ENCODE data around the gene DUSP10.

DUSP10 gene

GRCh38 chr1:221714227-221715152 is 27.4 kb downstream of the DUSP10 start:
- no peak for DNase-seq (ENCODE audit: low read depth, low spot score)

- DNase-seq (ENCODE audit: low read depth, low spot score) = no peak
Observed at GRCh38 chr1:221712776-221713431, 29.0 kb downstream of the DUSP10 start.

GRCh38 chr1:221712198-221712684 is 29.6 kb downstream of the DUSP10 start:
- DNase-seq (ENCODE audit: low read depth, low spot score) = no peak

- no peak for DNase-seq (ENCODE audit: low read depth, low spot score)
Observed at GRCh38 chr1:221711656-221712055, 30.2 kb downstream of the DUSP10 start.

- DNase-seq (ENCODE audit: low read depth, low spot score) = no peak
Observed at GRCh38 chr1:221711063-221711577, 30.8 kb downstream of the DUSP10 start.

- no peak for DNase-seq (ENCODE audit: low read depth, low spot score)
Observed at GRCh38 chr1:221709854-221710253, 32.0 kb downstream of the DUSP10 start.

GRCh38 chr1:221708987-221709386 is 32.9 kb downstream of the DUSP10 start:
- no peak for DNase-seq (ENCODE audit: low read depth, low spot score)

- no peak for DNase-seq (ENCODE audit: low read depth, low spot score)
Observed at GRCh38 chr1:221708076-221708571, 33.8 kb downstream of the DUSP10 start.

- no peak for DNase-seq (ENCODE audit: low read depth, low spot score)
Observed at GRCh38 chr1:221706876-221707582, 34.9 kb downstream of the DUSP10 start.

- no peak for DNase-seq (ENCODE audit: low read depth, low spot score)
Observed at GRCh38 chr1:221706191-221706590, 35.7 kb downstream of the DUSP10 start.

GRCh38 chr1:221704306-221704705 is 37.6 kb downstream of the DUSP10 start:
- DNase-seq (ENCODE audit: low read depth, low spot score) = no peak

- DNase-seq (ENCODE audit: low read depth, low spot score) = no peak
Observed at GRCh38 chr1:221701570-221702186, 40.2 kb downstream of the DUSP10 start.

- no peak for DNase-seq (ENCODE audit: low read depth, low spot score)
Observed at GRCh38 chr1:221700948-221701347, 40.9 kb downstream of the DUSP10 start.

GRCh38 chr1:221700536-221700935 is 41.4 kb downstream of the DUSP10 start:
- DNase-seq (ENCODE audit: low read depth, low spot score) = no peak

GRCh38 chr1:221699978-221700519 is 41.8 kb downstream of the DUSP10 start:
- DNase-seq (ENCODE audit: low read depth, low spot score) = no peak

GRCh38 chr1:221699577-221699976 is 42.3 kb downstream of the DUSP10 start:
- DNase-seq (ENCODE audit: low read depth, low spot score) = no peak

- no peak for DNase-seq (ENCODE audit: low read depth, low spot score)
Observed at GRCh38 chr1:221698579-221699349, 43.1 kb downstream of the DUSP10 start.

- no peak for DNase-seq (ENCODE audit: low read depth, low spot score)
Observed at GRCh38 chr1:221697923-221698425, 43.9 kb downstream of the DUSP10 start.

GRCh38 chr1:221696718-221697461 is 45.0 kb downstream of the DUSP10 start:
- no peak for DNase-seq (ENCODE audit: low read depth, low spot score)

Measured in brain pericyte (primary cell).